GM12874 (cell line): ENCODE results near the gene ADK.

Experiments used
- TF ChIP-seq, protein P1 (sequence below): IDR thresholded peaks from 2 replicates; pipeline ENCODE4 v1.5.1; 2011; ENCODE audit warnings: low read depth, mild to moderate bottlenecking, control low read depth, low read length, moderate library complexity; ENCODE audit not compliant: insufficient read depth

The ADK gene

DNA sequence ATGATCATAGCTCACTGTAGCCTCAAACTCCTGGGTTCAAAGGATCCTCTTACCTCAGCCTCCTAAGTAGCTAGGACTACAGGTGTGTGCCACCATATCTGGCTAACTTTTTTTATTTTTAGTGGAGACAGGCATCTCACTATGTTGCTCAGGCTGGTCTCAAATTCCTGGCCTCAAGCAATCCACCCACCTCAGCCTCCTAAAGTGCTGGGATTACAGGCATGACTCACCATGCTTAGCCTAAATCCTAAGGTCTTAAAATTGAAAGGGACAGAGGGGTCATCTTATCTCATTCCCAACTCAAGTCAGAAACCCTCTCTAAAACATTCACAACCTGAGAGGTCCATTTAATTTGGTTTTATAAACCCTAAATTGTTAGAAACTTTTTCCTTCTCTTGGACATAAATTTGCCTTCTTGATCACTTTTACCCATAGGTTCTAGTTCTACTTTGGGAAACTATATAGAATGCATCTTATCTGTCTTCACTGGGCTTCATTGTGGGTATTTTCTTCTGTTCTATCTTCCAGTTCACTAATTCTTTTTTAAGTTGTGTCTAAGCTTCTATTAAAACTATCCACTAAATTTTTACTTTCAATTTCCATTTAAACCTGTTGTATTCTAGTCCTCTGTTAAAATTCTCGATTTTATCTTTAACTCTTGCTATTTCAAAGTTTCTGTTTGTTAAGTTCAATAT, 492.0 kb downstream of the ADK start:
- TF ChIP-seq, protein P1, sequence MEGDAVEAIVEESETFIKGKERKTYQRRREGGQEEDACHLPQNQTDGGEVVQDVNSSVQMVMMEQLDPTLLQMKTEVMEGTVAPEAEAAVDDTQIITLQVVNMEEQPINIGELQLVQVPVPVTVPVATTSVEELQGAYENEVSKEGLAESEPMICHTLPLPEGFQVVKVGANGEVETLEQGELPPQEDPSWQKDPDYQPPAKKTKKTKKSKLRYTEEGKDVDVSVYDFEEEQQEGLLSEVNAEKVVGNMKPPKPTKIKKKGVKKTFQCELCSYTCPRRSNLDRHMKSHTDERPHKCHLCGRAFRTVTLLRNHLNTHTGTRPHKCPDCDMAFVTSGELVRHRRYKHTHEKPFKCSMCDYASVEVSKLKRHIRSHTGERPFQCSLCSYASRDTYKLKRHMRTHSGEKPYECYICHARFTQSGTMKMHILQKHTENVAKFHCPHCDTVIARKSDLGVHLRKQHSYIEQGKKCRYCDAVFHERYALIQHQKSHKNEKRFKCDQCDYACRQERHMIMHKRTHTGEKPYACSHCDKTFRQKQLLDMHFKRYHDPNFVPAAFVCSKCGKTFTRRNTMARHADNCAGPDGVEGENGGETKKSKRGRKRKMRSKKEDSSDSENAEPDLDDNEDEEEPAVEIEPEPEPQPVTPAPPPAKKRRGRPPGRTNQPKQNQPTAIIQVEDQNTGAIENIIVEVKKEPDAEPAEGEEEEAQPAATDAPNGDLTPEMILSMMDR, result no peak

DNA sequence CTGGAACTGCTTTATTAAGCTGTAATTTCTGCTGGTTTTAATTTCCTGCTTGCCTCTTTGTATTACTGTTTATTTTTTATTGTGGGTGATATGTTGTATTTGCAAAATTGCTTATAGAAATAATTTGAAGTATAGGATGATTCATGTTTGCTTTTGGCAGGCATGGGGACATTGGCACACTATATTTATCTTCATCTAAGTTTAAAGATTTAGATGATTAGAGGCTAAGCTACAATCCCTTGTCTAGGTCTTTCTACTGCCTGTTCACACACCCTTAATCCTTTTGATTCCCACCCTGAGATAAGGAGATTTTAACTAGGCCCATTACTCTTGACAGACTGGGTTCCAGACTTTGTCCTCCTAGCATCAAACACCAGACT, 492.6 kb downstream of the ADK start:
- TF ChIP-seq, protein P1, result no peak

DNA sequence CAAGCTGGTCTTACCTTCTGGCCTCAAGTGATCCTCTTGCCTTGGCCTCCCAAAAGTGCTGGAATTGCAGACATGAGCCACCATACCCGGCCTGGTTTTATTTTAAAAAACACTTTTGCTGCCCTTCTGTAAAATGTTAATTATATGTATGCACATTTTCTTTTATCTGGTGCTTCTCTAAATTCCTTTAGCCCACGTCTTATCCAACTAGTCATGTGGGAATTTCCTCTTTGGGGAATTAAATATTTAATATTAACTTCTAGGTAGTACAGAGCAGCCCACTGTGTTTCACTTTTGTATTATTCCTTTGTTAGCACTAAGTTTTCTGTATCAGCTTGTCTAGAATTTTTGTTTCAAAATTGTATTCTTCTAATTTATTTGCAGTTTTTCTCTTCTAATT, 493.7 kb downstream of the ADK start:
- TF ChIP-seq, protein P1, result no peak

GRCh38 chr10:74645692-74646091, 494.7 kb downstream of the ADK start:
- TF ChIP-seq, protein P1, result no peak

DNA sequence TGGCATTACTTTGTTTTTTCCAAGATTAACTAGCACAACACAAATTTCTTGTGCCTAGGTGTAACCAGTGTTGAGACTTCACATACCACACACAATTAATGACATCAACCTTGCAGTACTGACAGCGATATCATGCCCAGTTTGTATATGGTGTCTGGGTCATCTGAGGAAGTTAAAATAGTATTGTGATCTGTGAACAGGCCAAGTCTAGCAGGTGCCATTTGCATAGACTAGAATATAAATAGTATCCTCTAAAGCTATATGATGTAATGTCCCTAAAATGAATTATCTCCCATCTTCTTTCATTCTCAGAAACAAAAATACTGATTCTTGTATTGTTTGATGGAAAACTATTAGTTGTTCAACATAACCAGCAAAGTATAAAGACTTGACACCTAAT, 499.6 kb downstream of the ADK start:
- TF ChIP-seq, protein P1, result no peak

- TF ChIP-seq, protein P1, result no peak
Measured at GRCh38 chr10:74651565-74651964, 500.5 kb downstream of the ADK start.

DNA sequence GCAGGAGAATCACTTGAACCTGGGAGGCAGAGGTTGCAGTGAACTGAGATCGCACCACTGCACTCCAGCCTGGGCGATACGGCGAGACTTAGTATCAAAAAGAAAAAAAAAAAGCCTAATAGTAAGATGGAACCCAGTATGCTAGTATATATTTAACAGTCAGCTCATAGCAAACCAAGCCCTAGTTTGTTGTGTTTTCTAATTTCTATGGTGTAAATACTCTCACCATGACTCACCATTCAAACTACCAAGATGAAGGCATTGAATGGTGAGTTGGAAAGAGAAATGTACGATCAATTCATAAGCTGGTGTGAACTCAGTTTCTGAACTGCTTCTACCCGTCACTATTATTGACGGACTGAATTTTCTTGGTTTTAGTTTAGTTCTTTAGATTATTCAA, 501.6 kb downstream of the ADK start:
- TF ChIP-seq, protein P1, result no peak
